Neural cell (in vitro differentiated cells): ENCODE measurements around the gene UNC13B.

ENCODE experiments used
- EZH2 ChIP-seq: fragments of 200-600, 300-800 bp; shearing (Covaris generic), sonication (generic); IDR thresholded peaks from 2 replicates; pipeline ENCODE4 v1.6.1; 2014; ENCODE audit warnings: antibody characterized with exemption, low read length, borderline replicate concordance, mild to moderate bottlenecking; ENCODE audit not compliant: insufficient read depth, poor library complexity, severe bottlenecking
- RAD21 ChIP-seq: fragments of 450-650 bp; conservative IDR thresholded peaks from 2 replicates; pipeline ENCODE4 v1.6.1; 2014; ENCODE audit warnings: antibody characterized with exemption, mild to moderate bottlenecking, moderate library complexity
- TAF1 ChIP-seq: IDR thresholded peaks from 2 replicates; pipeline ENCODE4 v1.6.1; 2012; ENCODE audit warnings: low read depth
- TF ChIP-seq, protein P1 (sequence below): fragments of 450-650 bp; IDR thresholded peaks from 2 replicates; pipeline ENCODE4 v1.5.1; 2014; ENCODE audit warnings: antibody characterized with exemption, mild to moderate bottlenecking, moderate library complexity; ENCODE audit not compliant: poor library complexity, severe bottlenecking

DNA sequence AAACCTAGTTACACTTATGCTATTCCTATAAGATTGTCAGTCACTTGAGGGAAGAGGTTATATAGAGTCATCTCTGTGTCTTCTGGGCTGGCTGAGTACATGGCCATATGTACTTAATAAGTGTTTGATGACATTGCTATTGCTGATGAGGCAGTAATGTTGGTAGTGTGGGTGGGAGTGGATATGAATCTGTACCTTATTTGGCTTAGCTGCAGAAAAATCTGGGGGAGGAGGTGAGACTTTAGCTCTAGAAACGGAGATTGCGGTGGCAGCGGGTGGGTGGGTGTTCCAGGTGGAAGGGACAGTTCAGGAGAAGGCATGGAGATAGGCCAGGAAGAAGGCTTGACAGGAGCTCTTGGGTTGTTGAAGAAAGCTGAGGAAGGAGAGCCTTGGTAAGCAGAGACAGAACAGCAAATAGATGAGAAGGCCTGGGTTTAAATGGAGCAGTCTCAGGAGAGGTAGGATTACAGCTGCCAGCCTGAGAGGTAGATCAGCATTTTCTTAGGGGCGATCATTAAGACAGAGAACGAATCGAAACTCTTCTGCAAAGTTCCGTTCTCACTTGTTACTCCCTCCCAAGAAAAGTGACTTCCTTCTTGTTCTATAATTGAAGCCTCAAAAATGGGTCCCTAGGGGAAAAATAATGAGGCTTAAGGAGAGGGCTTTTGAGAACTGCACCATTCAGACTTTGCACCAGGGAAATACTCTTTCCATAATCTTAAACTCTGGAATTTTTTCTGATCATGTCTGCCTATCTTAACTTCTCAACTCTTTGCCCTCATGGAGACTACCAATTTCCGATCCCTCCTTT is 160.5 kb downstream of the UNC13B start:
- TF ChIP-seq RAD21 (no peak), TAF1 (no peak), EZH2 (no peak)
- TF ChIP-seq, protein P1, sequence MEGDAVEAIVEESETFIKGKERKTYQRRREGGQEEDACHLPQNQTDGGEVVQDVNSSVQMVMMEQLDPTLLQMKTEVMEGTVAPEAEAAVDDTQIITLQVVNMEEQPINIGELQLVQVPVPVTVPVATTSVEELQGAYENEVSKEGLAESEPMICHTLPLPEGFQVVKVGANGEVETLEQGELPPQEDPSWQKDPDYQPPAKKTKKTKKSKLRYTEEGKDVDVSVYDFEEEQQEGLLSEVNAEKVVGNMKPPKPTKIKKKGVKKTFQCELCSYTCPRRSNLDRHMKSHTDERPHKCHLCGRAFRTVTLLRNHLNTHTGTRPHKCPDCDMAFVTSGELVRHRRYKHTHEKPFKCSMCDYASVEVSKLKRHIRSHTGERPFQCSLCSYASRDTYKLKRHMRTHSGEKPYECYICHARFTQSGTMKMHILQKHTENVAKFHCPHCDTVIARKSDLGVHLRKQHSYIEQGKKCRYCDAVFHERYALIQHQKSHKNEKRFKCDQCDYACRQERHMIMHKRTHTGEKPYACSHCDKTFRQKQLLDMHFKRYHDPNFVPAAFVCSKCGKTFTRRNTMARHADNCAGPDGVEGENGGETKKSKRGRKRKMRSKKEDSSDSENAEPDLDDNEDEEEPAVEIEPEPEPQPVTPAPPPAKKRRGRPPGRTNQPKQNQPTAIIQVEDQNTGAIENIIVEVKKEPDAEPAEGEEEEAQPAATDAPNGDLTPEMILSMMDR, result no peak
